ENCODE results near the gene ANKRD40.

DNA sequence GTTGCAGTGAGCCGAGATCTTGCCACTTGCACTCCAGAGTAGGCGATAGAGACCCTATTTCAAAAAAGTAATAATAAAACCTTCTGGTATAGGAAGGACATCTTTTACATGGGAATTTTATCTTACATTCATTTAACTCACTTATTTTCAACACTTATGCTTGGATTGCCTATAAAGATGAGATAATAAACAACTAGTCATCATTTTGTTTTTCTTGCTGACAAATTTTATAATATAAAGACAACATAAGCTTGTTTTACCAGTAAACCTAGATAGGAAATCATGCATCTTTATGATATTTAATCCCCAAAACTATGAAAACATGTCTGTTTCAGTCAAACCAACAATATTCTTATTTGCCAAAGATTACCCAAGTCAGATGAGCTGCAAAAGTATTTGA, 56.1 kb downstream of the ANKRD40 start:
- TF ChIP-seq CTCF (IDR thresholded peaks at IDR 0.05) (no peak), POLR2A (IDR thresholded peaks at IDR 0.05) (no peak)
